ENCODE measurements around the gene GABRB1.

- TF ChIP-seq CTCF (IDR thresholded peaks at IDR 0.05) (no peak), POLR2A (IDR thresholded peaks at IDR 0.05) (no peak)
Measured at GRCh38 chr4:47224361-47224760, 193.0 kb downstream of the GABRB1 start.
